GM21447 (cell line): ENCODE measurements around the gene MITF.

ENCODE experiments used
- ATAC-seq: cut with Tn5 transposase; IDR thresholded peaks from one replicate; pipeline ENCODE4 v1.9.1; 2021; ENCODE audit not compliant: unreplicated experiment

The MITF gene

DNA sequence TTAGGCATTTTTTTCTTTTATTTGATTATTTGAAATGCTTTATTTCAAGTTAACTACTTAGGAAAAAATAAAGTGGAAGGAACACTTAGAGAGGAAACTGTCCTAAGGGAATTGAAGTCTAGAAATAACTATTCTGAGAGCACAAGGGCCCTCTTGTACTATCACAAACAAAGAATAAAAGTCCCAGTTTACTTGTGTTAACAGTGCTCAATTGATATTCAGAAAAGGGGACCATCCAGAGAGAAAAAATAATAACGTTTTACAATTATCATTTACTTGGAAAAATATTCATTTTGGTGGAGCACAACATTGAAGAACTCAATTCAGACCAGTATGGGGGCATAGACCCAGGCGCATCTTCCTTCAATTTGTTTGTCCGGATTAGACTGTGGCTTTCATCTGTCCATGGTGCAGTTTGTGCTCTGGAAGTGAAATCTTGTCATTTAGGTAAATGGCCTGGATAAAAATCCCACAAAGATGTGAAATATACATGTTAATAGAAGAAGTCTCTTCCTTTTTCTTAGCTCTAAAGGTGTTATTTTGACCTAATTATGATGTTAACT is 205.7 kb downstream of the MITF start:
- no peak for ATAC-seq

DNA sequence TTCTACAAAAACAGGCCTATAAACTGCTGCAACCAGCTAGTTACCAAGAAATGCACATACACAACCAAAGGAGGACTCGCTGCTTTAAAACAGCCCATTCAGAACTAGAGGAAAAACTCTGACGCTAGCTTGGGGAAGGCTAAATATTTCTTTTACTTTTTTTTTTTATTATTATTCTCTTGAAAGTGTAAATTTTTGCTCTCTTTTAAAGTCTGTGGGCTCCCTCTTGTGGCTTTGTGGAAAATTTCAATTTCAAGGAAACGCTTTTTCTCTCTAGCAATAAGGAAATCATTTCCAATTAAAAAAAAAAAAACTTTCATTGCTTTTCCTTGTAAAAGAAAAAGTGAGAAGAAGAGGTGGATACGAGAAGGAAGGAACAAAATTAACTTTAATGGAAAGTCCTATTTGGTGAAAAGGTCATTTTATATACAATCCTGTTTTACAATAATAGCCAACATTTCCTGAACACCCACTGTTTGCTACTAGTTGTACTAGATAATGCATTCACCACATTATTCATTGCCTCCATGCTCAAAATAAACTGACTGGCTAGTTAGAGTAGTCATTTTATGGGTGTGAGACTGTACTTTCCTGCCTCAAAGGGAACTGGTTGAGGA is 209.1 kb downstream of the MITF start:
- no peak for ATAC-seq

DNA sequence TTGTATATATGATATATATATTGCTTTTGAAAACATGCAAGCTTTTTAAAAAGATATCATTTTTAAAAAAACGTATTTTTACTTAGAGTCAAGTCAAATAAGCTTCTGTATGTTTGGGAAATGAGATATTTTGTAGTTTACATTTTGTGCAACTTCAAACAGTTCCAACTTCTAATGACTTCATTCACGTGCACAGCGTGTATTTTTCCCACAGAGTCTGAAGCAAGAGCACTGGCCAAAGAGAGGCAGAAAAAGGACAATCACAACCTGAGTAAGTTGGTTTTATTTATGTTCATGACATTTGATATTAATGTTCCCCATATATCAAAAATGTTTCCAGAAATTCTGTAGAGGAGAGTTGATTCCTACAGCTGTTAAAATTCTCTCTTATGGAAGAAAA is 212.4 kb downstream of the MITF start:
- ATAC-seq: no peak

DNA sequence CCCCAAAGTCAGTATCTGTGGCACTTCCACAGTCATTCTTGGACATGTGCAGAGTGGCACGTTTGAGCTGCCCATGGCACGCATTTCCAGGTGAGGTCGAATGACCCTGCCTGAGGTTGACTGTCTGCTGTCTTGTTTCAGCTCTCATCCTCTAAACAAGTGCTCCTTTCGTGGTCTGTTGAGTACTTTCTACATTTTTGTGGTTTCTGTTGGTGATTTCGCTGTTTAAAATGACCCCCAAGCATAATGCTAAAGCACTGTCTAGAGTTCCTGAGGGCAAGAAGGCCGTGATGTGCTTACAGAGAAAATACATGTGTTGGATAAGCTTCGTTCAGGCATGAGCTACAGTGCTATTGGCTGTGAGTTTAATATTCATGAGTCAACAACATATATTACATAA is 220.3 kb downstream of the MITF start:
- no peak for ATAC-seq

DNA sequence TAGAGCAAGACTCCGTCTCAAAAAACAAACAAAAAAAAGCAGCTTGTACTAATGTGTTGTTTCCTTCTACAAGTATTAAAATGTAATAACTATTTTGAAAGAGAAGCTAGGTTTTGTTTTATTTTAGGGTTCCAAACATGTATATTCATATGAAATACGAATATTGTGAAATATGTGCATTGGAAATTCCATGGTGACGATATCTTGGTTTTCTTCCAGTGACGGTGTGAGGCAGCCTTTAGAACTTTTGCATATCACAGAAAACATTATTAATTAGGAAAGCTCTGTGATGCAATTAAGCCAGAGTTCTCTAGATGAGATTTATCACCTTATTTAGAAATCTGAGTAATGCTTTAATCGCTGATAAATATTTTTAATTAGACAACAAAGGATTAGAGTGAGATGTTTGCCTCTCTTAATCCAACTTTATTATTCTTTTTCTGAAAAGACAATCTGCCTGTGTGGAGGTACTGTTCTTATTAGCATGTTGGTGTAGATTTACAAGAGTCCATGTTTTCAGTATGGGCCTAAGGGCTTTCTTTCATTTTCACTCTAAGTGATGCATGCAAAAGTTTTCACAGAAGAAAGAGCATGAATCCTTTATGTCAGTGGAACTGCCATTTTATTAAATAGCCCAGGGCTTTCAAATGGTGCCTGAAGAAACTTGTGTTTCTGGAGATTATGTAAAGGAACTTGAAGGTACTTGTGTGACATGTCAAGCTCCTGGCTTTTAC is 222.6 kb downstream of the MITF start:
- no peak for ATAC-seq

DNA sequence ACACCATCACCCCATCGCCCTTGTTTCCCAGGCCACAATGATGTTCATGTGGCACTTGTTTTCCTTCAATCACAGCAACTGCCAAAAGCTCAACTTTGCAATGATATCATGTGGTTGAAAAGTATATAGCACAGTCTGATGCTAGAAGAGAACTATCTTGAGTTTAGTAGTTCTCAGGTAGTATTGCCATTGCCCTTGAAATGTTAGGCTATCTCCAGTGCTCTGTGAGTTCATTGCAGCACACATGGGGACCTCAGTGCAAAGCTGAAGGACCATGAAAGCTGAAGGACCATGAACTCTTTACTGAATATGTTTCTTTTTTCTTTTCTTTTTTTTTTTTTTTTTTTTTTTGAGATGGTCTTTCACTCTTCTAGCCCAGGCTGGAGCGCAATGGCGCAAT is 224.4 kb downstream of the MITF start:
- no peak for ATAC-seq

DNA sequence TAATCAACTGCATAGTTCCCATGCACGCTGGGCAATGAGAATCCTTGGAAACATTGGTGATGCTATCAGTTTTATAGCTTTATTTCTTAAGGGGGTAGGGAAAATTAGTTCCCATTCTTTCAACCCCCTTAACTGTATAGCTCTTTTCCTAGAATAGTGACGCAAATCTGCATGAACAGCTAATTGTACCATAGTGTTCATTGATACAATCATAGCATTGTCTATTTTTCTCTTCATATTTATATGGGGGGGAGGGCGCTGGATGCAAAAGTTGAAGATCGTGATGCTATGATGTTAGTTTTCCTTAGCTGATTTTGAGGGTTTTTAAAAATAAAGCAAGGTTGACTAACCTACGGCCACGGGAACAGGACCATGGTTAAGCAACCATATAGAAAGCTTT is 227.9 kb downstream of the MITF start:
- ATAC-seq: no peak

DNA sequence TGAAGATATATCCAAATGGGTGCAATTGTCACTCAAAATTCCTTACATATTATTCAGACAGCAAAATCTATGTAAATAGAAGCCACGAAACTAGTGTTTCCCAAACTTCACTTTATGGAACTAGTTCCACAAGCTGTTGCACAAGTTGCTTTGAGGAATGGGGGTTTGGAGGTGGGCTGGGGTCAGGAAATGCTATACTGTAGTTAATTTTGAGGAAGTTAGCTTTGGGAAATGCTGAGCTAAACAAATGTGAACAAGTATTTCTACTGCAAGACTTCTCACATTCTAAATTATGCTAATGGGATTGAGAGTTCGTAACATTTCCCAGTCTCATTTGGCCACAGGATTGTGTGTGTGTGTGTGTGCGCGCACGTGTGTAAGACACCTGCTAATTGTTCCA is 231.6 kb downstream of the MITF start:
- no peak for ATAC-seq

DNA sequence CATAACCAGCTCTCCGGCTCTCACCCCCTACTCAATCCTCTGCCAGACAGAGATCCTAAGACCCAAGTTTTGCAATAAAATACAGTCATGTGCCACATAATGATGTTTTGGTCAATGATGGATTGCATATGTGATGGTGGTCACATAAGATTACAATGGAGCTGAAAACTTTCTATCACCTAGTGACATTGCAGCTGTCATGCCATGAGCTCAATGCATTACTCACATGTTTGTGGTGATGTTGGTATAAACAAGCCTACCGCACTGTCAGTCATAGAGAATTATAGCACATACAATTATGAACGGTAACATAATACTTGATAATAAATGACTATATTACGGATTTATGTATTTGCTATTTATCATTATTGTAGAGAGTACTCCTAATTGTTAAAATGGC is 233.4 kb downstream of the MITF start:
- no peak for ATAC-seq

DNA sequence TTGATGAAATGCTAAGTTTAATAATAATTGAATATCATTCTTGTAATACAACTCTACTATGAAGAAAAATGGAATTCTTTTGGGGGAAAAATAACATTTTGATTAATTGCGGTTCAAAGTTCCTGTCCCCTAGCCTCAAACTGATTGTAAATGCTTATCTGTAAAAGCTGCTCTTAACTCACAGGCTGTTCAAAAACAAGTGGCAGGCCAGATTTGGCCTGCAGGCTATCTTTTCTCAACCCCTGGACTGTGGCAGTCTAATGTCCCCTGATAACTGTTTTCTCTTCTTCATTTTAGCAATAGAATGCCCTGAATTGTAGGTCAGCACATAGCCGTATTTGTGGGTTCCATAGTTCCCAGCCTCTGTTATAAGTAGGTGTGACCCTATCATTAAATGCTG is 236.8 kb downstream of the MITF start:
- ATAC-seq: no peak

DNA sequence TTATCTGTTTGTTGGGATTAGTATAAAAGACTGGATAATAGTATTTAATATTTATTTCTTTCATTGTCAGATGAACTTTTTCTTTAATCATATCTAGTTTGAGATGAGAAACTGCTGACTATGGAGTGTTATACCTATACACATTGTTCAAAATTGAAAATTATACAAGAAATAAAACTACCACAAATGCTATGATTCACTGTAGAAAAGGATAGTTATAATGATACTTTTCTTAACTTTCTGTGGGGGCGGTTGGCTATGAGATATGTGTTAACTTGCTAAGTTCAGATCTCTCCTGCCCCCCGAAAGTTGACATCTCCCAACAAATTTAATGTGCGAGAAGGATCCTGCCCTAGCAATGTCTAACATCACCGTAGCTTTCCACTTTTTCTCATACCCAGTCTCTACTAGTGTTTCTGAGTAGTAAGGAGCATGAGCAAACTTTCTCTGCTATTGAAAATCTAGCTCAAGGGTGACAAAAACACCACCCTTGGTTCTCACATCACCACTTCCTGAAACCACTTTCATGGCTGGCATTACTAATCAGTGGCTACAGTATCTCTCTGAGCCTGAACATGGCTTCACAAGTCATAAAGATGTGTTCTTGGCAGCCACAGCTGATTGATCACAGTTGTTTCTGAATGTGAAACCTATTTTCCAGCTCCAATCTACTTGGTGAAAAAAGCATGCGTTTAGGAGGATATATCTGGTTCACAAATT is 244.4 kb downstream of the MITF start:
- ATAC-seq: no peak

DNA sequence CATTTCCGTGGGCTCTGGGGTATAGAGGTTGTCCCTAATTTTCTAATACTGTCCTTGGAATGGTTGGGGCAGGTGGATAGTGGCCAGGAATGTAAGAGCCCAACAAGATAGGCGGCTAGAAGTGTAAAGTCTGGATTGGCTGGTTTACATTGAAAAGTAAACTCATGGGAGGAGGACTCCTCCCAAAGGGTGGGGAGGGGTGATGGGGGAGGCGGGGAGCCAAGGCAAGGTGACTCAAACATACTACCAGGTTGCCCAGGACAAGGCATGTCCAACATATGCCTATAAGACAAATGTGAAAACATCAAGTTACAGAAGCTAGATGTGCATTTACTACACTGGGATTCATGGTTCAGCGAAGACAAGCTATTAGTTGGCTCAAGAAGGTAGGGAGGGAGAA is 246.0 kb downstream of the MITF start:
- no peak for ATAC-seq

DNA sequence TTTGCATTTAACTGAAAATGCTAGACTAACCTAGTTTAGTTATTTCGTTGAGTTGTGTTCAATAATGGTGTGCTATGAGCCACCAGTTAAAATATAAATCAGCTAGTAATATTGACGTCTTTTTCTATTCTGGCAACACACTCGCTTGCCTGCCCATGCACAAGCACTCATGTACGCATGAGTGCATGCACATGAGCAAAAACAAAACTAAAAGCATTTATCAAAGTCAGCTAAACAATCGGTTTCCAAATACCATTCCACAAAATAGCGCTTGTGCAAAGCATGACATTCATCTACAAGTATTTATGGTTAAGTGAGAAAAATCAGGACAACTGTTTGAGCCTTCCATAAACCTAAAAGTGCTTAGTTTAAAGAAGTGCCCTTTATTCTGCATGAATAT is 247.2 kb downstream of the MITF start:
- ATAC-seq: no peak

DNA sequence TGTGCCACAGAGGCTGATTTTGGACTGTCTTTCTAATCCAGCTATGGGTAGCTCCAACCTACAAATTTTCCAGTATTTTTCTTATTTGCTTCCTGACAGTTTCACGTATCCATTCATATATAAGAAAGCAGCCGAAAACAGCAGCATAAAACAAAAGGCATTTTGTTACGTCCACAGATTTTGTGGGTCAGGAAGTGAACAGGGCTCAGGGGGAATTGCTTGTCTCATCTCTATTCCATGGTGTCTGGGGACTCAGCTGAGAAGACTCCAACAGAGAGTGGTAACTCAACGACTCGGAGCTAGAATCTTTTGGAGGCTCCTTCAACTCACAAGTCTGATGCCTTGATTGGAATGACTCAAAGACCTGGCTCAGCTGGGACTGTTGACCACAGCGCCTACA is 248.6 kb downstream of the MITF start:
- ATAC-seq: no peak

DNA sequence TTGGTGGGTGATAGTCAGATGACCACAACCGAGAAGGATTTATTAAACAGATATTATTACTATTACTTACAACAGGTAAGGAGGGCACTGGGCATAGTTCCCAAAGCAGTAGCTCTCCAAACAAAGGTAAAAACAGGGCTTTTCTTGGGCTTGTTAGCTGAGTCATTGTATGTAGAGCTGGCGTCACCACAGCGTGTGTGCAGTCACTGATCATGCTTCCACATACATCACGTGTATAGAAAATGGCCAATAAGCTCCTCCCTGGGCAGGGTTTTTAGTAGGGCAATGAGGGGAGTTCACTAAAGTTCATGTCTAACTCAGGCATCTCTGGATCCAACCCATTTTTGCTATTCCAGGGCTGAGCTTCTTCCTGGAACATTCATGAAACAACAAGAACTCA is 254.5 kb downstream of the MITF start:
- ATAC-seq: no peak

DNA sequence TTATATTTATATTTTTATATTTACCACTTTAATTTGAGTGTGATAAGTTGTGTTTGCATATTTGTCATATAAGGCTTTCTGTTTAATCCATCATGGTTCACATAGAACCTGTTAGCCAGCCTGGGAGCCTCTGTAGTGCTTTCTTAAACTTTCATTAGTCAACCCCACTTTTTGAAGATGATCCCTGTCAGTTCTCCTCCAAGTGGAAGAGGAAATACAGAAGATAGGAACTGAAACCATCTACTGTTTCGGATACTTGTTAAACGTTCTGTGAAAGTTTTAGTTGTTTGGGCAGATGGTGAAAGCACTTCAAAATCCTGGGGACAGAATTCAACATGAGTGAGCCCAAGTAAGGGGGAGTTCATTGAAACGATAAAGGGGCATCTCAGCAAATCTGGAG is 255.7 kb downstream of the MITF start:
- no peak for ATAC-seq

DNA sequence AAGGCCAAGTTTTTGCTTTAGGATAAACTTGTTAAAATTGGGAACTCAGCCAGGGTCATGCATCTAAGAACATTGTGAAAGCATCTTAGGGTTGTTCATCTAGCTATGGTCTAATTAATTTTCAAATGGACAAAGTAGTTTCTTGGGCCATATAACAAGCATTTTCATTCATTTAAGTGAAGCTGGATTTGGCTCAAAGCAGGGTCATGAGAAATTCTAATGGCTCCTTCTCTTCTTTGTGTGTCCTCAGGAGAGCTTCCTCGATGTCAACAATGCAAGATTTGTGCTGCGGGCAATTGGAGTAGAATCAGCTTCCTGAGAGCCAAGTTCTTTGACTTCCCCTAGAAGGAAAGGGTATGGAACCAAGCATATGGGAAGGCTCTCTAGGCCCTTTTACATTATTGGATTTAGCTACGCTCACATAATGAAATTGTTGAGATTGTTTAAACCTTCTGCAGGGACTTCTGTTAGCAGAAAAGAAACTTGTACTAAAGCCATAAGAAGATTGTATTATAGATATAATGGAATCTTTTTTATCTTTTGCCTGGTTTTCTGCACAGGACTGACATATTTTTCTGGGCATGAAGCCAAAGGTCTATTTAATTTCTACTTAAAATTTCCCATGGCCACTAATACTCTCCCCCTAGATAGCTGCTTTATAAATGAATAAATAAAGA is 258.5 kb downstream of the MITF start:
- no peak for ATAC-seq

DNA sequence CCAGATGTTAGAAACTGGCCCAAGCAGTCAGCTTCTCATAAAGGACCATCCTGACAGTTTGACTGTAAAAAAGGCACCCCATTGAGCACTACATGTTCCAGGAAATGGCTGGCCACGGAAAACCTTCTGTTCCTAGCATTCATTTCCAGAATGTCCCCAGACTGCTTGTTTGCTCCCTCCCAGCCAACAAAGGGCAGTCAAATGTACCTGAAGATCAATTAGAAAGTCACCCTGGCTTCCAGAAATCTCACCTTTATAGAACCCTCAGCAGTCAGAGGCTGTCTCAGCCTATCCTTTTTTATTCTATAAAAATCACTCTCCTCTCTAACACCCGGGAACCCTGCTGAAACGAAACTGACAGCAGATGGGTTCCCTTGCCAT is 259.5 kb downstream of the MITF start:
- no peak for ATAC-seq

DNA sequence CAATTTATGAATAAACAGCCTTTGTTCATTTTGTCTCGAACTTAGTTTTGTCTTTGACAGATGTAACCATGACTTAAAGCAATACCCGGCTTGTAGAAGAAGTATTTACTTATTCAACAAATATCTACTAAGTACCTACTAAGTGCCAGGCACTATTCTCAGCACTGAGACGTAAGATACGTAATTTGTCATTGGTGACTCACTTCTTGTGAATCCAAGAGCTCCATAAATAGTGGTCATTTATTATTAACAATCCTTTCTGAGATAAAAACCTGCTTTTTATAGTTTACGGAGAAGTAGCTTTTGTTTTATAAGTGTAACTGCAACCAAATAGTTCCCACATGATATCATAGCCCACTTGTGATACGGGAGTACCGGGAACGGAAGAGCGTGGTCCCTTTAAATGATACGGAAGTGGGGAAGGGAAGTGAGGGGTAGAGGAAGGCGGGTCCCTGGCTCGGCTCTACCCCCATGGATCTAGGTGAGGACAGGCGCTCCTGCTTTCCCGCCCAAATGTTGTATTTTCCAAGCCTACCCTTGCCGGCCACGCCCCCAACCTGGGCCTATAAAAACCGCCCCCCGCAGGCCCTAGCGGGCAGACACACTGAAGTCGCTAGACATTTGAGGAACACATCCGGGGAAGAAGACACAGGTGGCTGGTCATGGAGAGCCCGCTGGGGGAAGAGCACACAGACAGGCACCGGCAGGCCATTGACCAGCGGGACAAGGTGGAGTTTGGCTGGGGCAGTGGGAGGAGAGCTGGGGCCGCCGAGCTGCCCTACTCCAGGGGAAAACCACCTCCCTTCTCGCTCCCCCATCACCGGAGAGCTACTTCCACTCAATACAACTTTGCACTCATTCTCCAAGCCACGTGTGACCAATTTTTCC is 260.1 kb downstream of the MITF start, which contains the start of gene SAMMSON:
Gene SAMMSON, plus strand, starts transcription at position 594 of the 888 bp plus-strand sequence.
- ATAC-seq: no peak

DNA sequence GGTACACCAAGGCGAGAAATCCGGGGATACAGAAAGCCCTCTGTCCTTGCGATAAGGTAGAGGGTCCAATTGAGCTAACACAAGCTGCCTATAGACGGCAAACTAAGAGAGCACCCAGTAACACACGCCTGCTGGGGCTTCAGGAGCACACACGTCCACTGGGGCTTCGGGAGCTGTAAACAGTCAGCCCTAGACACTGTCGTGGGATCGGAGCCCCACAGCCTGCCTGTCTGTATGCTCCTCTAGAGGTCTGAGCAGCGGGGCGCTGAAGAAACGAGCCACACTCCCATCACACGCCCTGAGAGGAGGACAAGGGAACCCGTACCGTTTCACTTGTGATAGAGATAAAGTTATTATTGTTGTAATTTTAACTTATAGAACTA is 260.8 kb downstream of the MITF start:
- no peak for ATAC-seq
